GM12801 (cell line): ENCODE results near the gene MAD1L1.

Experiments used
- TF ChIP-seq, protein P1 (sequence below): IDR thresholded peaks from one replicate; pipeline ENCODE4 v1.5.1; 2011; ENCODE audit warnings: control low read depth; ENCODE audit not compliant: insufficient read length; ENCODE audit errors: extremely low read depth

Gene MAD1L1

DNA sequence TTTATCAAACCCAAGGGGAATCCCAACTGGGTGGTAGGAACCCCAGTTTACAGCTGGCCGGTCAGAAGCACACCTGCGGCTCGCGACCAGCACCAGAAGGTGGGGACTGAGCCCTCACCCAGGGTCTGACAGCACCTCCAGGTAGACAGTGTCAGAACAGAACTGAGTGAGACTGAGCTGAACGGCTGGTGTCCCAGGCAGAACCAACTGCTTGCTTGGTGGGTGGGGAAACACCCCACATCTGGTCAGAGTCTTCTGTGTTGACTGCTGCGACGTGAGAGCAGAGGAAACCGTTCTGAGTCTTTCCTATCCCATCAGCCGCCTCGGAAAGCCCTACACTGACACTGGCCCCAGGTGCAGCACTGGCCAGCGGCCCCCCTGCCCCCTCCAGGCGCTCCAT lies 160.7 kb downstream of the MAD1L1 start:
- TF ChIP-seq, protein P1, sequence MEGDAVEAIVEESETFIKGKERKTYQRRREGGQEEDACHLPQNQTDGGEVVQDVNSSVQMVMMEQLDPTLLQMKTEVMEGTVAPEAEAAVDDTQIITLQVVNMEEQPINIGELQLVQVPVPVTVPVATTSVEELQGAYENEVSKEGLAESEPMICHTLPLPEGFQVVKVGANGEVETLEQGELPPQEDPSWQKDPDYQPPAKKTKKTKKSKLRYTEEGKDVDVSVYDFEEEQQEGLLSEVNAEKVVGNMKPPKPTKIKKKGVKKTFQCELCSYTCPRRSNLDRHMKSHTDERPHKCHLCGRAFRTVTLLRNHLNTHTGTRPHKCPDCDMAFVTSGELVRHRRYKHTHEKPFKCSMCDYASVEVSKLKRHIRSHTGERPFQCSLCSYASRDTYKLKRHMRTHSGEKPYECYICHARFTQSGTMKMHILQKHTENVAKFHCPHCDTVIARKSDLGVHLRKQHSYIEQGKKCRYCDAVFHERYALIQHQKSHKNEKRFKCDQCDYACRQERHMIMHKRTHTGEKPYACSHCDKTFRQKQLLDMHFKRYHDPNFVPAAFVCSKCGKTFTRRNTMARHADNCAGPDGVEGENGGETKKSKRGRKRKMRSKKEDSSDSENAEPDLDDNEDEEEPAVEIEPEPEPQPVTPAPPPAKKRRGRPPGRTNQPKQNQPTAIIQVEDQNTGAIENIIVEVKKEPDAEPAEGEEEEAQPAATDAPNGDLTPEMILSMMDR, result no peak

DNA sequence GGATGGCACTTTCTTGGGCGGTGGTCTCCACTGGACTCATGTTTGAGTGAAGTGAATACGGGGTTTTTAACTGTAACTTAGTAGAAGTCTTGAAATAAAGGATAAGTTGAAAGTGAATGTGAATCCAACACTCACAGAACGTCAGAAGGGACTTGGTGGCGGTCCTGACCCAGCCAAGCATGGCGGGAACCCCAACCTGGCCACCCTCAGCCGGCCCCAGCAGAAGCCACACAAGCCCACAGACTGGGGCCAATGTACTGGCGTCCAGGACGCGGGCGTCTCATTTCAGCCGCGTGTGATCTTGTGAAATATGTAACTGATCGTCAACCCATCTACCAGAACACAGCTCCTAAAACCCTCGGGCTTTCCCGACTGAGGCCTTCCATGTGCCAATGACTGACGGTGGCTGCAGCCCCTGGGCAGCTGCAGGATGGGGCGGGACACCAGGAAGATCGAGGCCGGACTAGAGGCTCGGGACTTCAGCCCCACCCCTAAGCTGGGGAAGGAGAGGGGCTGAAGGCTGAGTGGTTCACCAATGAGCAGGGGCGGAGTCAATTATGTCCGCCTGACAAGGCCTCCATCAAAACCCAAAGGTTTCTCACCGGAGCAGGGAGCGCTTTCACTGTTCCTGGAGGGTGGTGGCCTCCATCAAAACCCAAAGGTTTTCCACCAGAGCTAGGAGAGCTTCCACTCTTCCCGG lies 161.5 kb downstream of the MAD1L1 start:
- TF ChIP-seq, protein P1, result no peak

- TF ChIP-seq, protein P1, result no peak
These were observed 162.5 kb downstream of the MAD1L1 start for GRCh38 chr7:2070151-2070763.

DNA sequence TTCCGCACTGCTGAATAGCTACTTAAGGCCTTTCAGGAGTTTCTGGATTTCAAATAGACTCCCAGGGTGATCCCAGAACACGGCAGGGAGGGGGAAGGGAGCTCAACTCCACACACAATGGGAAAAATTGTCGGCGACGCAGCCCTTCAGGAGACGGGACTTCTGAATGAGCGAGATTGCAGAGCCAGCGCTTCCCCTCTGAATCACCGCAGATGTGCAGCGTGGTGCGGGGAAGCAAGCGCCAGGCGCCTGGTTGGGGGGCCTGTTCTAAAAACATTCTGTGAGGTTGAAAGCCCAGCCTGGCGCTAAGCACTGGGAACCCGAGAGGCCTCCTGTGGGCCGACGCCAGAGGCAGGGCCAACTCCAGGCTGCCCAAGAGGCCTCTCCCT lies 163.3 kb downstream of the MAD1L1 start:
- TF ChIP-seq, protein P1, result no peak

DNA sequence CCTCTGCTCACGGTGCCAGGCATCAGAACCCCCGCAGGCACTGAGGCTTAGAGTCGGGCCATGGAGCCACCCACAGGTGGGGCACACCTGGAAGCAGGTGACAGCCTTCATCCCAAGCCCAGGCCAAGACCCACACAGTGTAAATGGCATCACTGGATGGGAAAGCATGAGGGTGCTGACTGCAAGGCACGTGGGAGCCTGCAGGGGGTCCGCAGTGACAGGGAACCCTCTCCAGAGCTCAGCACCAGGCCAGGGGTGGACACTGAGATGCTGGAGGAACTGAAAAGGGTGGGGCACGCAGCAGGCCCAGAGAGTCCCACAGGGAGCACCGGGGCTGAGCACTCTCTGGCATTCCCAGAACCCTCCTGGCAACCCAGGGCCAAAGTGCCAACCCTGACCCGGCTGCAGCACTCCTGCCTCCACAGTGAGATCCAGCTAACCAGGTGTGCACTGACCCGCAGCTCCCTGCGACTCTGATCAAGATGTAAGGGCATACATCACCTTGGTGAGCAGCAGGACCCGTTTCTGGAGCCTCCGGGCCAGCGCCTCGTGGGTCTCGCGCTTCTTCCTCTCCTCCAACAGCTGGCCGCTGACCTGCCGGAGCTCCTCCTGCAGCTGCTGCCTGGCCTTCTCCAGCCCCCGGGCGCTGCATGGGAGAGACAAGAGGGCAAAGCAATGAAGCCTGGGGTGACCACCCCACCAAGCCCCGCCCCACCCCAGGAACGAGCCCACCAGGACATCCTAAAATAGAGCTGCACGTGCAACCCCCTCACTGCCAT lies 163.9 kb downstream of the MAD1L1 start:
- TF ChIP-seq, protein P1, result no peak

DNA sequence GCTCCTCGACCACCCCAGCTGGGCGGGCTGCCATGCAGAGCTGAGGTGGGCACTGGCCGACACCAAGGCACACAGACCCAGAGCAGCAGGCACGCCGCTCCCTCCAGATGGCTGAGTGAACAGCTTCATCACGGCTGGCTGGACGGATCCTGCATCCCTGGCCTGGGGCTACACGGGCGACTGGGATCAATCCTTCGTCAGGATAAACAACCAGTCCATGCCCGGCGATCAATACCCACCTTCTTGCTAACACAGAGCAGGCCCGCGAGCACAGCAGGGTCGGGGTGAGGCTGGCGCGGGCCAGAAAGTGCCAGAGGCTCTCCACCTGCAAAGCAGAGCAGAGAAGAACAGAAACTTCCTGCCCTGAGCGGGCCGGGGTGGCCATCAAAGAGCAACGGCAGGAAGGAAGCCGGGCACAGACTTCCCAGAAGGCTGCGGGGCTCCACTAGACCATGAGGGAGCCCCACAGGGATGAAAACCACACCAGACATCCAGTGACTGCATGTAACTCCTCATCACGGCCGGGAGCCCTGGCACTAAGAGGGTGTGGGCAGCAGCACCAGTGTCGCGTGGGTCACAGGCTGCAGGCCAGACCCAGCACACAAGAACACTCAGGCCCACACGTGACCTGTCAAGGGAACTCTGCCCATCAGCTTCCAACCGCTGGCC lies 166.4 kb downstream of the MAD1L1 start:
- TF ChIP-seq, protein P1, result no peak

- TF ChIP-seq, protein P1, result no peak
These were observed 167.2 kb downstream of the MAD1L1 start for GRCh38 chr7:2065528-2065927.
